HG03520 (cell line): ENCODE data around the gene DRD5.
"Not testable (repeated sequence)": the region's sequence is repeated elsewhere in the genome, so short reads cannot be mapped to it uniquely, and the experiment has no call there.

Experiments
- ATAC-seq: cut with Tn5 transposase; IDR thresholded peaks from one replicate; pipeline ENCODE4 v1.9.1; 2021; ENCODE audit warnings: mild to moderate bottlenecking, moderate library complexity; ENCODE audit not compliant: unreplicated experiment

Gene DRD5

GRCh38 chr4:9781343-9782135 is at the start of gene DRD5:
DRD5 (plus strand) TSS chr4:9781634; CDS start chr4:9782030, 396 bp downstream.
- no peak for ATAC-seq

GRCh38 chr4:9732256-9732655 is 49.2 kb upstream of the DRD5 start:
- ATAC-seq = not testable (repeated sequence)

- ATAC-seq = no peak
These were observed 45.9 kb upstream of the DRD5 start for GRCh38 chr4:9735515-9735914.

- not testable (repeated sequence) for ATAC-seq
These were observed 44.2 kb upstream of the DRD5 start for GRCh38 chr4:9737280-9737679.

GRCh38 chr4:9743789-9744188 is 37.6 kb upstream of the DRD5 start:
- not testable (repeated sequence) for ATAC-seq

GRCh38 chr4:9745782-9746181 is 35.7 kb upstream of the DRD5 start:
- no peak for ATAC-seq

GRCh38 chr4:9758641-9759317 is 22.7 kb upstream of the DRD5 start:
- no peak for ATAC-seq

GRCh38 chr4:9762823-9763475 is 18.5 kb upstream of the DRD5 start:
- no peak for ATAC-seq

- no peak for ATAC-seq
These were observed 17.2 kb upstream of the DRD5 start for GRCh38 chr4:9764155-9764696.

GRCh38 chr4:9765091-9765490 is 16.3 kb upstream of the DRD5 start:
- no peak for ATAC-seq

GRCh38 chr4:9769321-9769720 is 12.1 kb upstream of the DRD5 start:
- ATAC-seq = no peak

- no peak for ATAC-seq
These were observed 10.4 kb upstream of the DRD5 start for GRCh38 chr4:9771034-9771433.

GRCh38 chr4:9773471-9773870 is 8.0 kb upstream of the DRD5 start:
- ATAC-seq = no peak

- no peak for ATAC-seq
These were observed 652 bp downstream of the DRD5 start for GRCh38 chr4:9782136-9782436.

- not testable (repeated sequence) for ATAC-seq
These were observed 4.5 kb downstream of the DRD5 start for GRCh38 chr4:9785891-9786290.

GRCh38 chr4:9792381-9792780 is 10.9 kb downstream of the DRD5 start:
- no peak for ATAC-seq

- ATAC-seq = not testable (repeated sequence)
These were observed 15.2 kb downstream of the DRD5 start for GRCh38 chr4:9796641-9797040.

GRCh38 chr4:9800848-9801247 is 19.4 kb downstream of the DRD5 start:
- ATAC-seq = no peak

GRCh38 chr4:9804918-9805317 is 23.5 kb downstream of the DRD5 start:
- no peak for ATAC-seq

- no peak for ATAC-seq
These were observed 26.6 kb downstream of the DRD5 start for GRCh38 chr4:9808077-9808476.

GRCh38 chr4:9811806-9812205 is 30.4 kb downstream of the DRD5 start:
- no peak for ATAC-seq
